Stimulated activated CD4-positive, alpha-beta T cell treated with anti-CD3 and anti-CD28 coated beads, Interleukin-12 subunit alpha, Interleukin-12 subunit beta, amount 100 ng/mL, for 48 hours (primary cell): ENCODE results near the gene LLGL1.
A peak's percentile ranks its signal among the peaks of the same experiment; 100 is the strongest.

Experiments
- DNase-seq, 3 donors: peaks; one replicate each; pipeline ENCODE4 v3.0.0-alpha.2; 2020; ENCODE audit warnings: low read depth in 2 of 3, low spot score in 1 of 3

Gene LLGL1

GRCh38 chr17:18225121-18225641, at the start of gene LLGL1:
LLGL1 (plus strand) TSS chr17:18225635; CDS start chr17:18225683, 48 bp downstream.
- DNase-seq, result peak; percentile 91 to 98 (median 91)

GRCh38 chr17:18176176-18176575, 49.3 kb upstream of the LLGL1 start:
- no peak for DNase-seq

DNA sequence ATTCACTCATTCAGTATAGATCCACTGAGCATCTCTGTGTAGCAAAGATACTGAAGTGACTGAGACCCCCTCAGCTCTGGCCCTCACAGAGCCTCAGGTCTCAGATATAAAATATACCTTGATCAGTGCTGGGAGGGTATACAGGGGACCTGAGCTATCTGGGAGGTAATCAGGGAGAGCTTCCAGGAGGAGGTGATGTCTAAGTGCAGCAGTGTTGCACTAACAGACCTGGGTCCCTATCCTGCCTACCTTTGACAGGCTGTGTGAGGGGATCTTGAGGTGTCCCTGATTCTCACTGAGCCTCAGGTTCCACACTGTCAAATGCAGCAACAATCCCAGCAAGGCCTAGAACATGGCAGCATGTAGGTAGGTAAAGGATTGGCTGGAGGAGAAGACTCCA, 48.3 kb upstream of the LLGL1 start:
- DNase-seq, result no peak

DNA sequence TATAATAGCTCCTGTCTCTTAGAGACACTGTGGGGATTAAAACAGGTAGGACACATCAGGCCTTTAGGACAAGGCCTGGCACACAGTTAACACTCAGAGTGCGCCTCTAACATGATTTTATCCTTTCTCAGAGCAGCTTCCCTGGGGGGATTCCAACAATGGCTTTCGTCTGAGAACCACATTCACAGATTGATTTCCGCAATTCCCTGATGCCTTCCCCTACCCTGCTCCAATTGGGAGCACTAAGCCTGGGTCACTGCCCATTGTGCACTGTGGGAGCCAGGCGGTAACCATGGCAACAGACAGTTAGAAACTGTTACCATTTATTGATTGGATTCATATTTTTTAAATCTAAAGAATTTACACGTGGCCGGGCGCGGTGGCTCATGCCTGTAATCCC, 47.7 kb upstream of the LLGL1 start:
- DNase-seq, result no peak

- DNase-seq, result no peak
Observed at GRCh38 chr17:18179196-18179595, 46.2 kb upstream of the LLGL1 start.

DNA sequence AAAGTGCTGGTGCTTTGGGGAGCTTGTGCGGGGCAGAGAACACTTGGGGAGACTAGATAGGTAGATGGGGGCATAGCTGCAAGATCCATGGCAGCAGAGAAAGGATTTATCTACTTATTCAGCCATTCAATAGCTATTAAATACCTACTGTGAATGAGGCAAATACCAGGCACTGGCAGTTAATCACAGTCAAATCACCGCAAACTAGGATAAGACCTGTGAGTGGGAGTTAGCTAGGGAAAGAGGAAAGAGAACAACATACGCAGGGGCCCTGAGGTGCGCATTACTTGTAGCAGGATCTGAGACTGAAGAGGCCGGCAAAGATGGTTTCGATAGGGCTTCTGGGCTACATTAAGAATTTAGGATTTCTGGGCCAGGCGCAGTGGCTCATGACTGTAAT, 45.6 kb upstream of the LLGL1 start:
- DNase-seq, result no peak

GRCh38 chr17:18181358-18181757, 44.1 kb upstream of the LLGL1 start:
- peak; percentile 57 to 73 (median 62) for DNase-seq

DNA sequence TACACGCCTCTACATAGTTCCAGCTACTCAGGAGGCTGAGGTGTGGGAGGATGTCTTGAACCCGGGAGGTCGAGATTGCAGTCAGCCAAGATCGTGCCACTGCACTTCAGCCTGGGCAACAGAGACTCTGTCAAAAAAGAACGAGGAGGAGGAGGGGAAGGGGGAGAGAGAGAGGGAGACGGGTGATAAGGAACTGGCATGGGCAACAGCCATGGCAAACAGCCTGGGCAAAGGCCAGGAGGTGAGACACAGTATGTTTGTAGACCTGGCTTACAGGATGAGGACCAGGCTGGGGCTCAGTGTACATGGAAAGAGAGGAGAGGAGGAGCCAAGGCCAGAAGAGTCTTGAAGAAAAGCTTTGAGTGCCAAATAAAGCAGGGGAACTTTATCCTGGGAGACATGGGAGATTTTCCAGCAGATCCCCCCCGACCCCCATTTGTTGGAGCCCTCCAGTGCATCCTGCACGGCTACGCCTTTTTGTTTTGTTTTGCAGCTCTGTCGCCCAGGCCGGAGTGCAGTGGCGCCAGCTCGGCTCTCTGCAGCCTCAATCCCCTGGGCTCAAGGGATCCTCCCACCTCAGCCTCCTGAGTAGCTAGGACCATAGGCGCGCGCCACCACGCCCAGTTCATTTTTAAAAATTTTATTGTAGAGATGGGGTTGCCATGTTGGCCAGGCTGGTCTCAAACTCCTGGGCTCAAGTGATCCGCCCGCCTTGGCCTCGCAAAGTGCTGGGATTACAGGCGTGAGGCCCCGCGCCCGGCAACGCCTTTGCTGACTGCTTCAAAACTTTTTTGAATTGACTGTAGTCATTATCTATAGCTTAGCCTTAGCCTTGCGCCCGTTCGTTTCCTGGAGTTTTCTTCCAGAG, 43.1 kb upstream of the LLGL1 start:
- DNase-seq, result no peak

DNA sequence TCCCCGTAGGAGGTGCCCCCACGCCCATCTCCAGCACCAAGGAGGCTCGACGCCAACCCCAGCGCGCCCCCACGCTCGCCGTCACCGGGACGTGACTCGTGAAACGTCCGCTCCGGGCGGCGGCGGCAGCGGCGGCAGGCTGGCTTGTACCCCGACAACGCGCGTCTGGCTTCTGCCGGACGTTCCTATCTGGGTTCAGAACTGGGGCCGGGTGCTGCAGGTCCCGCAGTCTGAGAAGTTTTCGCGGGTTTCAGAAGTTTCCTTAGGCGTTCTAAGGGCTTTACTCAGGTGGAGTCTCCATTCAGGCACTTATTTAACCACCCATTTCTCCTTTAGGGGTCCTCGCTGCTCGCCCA, 42.5 kb upstream of the LLGL1 start:
- peak; percentile 71 to 81 (median 80) for DNase-seq

DNA sequence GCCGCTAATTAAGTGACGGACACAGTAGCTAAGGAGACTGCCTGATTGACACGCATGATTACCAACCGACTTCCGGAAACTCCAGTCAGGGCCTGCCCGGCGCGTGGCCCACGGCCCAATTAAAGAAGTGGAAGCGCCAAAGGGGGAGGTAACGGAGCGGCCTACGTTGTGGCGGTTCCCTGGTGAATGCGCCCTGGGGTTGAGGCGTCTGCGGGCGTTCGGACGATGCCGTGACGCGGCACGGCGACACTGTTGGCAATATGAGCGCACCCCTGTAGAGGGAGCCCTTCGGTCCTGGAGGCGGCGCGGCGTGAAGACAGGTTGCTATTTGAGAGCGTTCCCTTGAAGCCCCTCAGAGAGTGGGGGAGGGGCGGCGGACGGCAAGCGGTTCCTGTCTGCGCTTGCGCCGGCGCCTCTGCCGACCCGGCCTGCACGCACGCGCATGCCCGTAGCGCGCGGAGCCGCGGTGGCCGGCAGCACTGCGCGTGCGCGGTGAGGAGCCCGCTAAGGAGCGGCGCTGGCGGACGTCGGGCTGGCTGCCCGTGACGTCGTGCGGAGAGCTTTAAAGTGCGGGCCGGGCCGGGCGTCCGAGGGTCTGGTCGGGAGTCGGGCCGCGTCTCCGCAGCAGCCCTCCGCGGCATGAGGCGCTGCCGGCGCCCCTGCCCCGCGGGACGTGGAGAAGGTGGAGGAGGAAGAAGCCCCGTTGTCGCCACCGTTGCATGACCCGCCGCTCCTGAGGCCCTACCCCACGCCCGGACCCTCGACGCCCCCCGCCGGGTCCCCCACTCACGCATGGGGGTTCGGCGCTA, 41.9 kb upstream of the LLGL1 start, which contains the start of gene ALKBH5:
Gene ALKBH5 (plus strand): TSS at position 495 of the 809 bp plus-strand sequence. CDS start 416 bp downstream, outside the sequence.
- peak; percentile 93 to 96 (median 93) for DNase-seq

DNA sequence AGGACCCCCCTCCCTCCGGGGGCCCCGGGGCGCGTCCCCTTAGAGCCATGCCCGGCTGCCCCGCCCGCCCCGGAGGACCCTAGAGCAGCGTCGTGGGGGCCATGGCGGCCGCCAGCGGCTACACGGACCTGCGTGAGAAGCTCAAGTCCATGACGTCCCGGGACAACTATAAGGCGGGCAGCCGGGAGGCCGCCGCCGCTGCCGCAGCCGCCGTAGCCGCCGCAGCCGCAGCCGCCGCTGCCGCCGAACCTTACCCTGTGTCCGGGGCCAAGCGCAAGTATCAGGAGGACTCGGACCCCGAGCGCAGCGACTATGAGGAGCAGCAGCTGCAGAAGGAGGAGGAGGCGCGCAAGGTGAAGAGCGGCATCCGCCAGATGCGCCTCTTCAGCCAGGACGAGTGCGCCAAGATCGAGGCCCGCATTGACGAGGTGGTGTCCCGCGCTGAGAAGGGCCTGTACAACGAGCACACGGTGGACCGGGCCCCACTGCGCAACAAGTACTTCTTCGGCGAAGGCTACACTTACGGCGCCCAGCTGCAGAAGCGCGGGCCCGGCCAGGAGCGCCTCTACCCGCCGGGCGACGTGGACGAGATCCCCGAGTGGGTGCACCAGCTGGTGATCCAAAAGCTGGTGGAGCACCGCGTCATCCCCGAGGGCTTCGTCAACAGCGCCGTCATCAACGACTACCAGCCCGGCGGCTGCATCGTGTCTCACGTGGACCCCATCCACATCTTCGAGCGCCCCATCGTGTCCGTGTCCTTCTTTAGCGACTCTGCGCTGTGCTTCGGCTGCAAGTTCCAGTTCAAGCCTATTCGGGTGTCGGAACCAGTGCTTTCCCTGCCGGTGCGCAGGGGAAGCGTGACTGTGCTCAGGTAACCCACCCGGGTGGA, 41.0 kb upstream of the LLGL1 start:
- DNase-seq, result peak; percentile 45 to 63 (median 53)

- no peak for DNase-seq
Observed at GRCh38 chr17:18185391-18185790, 40.0 kb upstream of the LLGL1 start.

GRCh38 chr17:18185832-18186626, 39.4 kb upstream of the LLGL1 start:
- DNase-seq, result no peak

GRCh38 chr17:18186627-18186982, 38.8 kb upstream of the LLGL1 start:
- DNase-seq, result no peak

DNA sequence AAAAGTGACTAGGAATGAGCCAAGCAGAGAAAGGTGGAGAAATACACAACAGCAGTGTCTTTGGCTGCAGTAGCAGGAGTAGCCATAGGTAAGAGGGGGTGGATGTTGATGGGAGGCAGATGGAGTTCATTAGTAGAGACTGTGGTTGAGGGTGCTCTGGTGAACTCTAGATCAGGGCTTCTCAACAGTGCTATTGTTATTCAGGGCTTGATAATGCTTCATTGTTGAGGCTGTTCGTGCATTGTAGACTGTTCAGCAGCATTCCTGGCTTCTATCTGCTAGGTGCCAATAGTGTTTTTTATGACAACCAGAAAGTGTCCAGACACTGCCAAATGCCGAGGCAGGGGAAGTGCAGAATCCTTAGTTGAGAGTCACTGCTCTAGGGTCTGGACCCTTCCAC, 38.2 kb upstream of the LLGL1 start:
- DNase-seq, result no peak

DNA sequence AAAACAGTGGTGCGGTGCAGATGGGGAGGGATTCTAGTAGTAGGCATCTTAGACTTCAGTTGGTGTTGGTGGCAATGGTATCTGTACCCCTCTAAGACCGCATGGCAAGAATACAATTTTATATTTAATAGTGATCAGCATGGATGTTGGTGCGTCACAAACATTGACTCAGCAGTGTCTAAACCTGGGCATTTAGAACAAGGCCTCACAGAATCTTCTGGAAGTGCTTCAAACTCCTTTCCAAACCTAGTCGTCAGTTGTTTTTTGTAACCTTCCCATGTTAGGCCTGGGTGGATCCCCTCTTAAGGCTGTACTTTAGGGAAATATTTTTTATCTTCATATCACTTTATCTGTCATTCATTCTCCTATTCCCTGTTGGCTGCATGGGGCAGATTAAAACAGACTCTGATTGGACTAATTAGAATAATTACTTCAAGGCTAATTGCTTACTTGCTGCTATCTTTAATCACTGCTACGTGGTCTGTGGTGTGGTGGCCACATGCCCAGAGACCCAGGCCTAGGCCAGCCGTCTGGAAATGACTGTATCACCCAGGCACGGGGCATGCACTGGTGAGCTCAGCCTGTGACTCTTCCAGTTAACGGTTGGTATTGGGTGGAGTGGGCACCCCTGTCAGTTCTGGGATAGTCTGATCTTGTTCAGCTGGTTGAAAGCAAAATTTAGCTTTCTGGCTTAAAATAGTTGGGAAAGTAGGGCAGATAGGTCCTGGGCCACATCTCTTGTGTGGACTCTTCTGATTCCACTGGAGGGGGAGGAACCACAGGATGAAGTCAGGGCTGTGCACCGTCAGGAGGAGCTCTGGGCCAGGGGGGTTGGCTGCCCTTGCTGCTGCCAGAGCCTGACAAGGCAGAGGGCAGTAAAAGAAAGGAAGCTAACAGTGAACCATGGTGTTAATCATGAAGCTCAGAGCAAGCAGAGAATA, 37.3 kb upstream of the LLGL1 start:
- DNase-seq, result no peak

DNA sequence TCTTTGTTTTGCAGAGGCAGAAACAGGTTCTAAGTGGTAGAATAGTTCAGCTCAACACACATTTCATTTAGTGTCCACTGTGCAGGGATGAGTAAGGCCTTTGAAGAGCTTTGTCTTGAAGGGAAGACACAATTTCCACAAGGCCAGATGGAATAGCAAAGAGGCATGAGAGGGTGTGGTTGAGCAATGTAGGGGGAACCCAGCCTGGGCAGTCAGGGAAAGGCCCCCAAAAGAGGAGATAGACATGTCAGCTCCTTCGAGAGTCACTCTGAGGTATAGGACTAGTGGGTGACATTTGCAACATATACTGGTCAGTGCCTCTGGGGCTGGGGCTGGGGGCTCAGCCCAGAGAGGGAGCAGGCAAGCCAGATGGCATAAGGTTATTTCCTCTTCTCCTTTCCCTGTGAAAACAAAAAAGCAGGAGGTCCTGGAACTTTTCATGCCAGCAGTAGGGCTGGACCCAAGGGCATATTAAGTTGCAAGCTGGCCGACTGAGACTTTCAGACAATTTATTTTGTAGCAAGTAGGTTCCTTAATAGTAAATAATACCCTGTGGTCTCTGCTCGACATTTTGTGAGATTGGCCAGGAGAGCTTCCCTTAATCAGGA, 34.7 kb upstream of the LLGL1 start:
- DNase-seq, result no peak

GRCh38 chr17:18191236-18191667, 34.2 kb upstream of the LLGL1 start:
- DNase-seq, result no peak

GRCh38 chr17:18191967-18192366, 33.5 kb upstream of the LLGL1 start:
- DNase-seq, result no peak
